K562 (cell line): ENCODE data around the gene LYZL6. TPM values are rescaled to one million over a fixed set of nuclear protein-coding genes. Genes with fewer than 3 reads are reported as not detected.

Source experiments
- ARID1B ChIP-seq: fragments of 450-650 bp; IDR thresholded peaks from 2 replicates; pipeline ENCODE4 v1.6.1; 2016; ENCODE audit warnings: antibody characterized with exemption, mild to moderate bottlenecking, inconsistent platforms
- BCOR ChIP-seq: fragments of 450-650 bp; IDR thresholded peaks from 2 replicates; pipeline ENCODE4 v1.6.1; 2016
- CC2D1A ChIP-seq: fragments of 450-650 bp; IDR thresholded peaks from 2 replicates; pipeline ENCODE4 v1.6.1; 2017; ENCODE audit warnings: mild to moderate bottlenecking
- EP400 ChIP-seq: fragments of 450-650 bp; IDR thresholded peaks from 2 replicates; pipeline ENCODE4 v1.6.1; 2017; ENCODE audit warnings: antibody characterized with exemption, mild to moderate bottlenecking, moderate library complexity
- LEF1 ChIP-seq: fragments of 450-650 bp; IDR thresholded peaks from 2 replicates; pipeline ENCODE4 v1.6.1; 2016; ENCODE audit warnings: mild to moderate bottlenecking
- MCM7 ChIP-seq, 2 experiments: fragments of 450-650 bp; IDR thresholded peaks; 2 replicates each; pipeline ENCODE4 v1.6.1; 2016 to 2018
- MTA2 ChIP-seq: fragments of 450-650 bp; IDR thresholded peaks from 2 replicates; pipeline ENCODE4 v1.6.1; 2016; ENCODE audit warnings: low read depth
- MYBL2 ChIP-seq, 2 experiments: fragments of 450-650 bp in 1 of 2; sonication (generic) in 1 of 2; formaldehyde crosslinking in 1 of 2; IDR thresholded peaks; 2 replicates each; pipeline versions ENCODE4 v1.6.1 to v1.8.1; 2017 to 2022; ENCODE audit warnings: borderline replicate concordance in 1 of 2, inconsistent platforms in 1 of 2, low read depth in 1 of 2, mild to moderate bottlenecking in 1 of 2, missing genetic modification reagents in 1 of 2, moderate library complexity in 1 of 2
- MYC ChIP-seq, 2 experiments: fragments of 250-450 bp in 1 of 2; sonication (Bioruptor Pico) in 1 of 2; IDR thresholded peaks; 2 replicates each; pipeline versions ENCODE4 v1.5.1 to v1.6.1; 2012 to 2021; ENCODE audit warnings: low read depth in 2 of 2, borderline replicate concordance in 1 of 2, improper control_type of control experiment in 1 of 2, low read length in 1 of 2, mild to moderate bottlenecking in 1 of 2, moderate library complexity in 1 of 2
- NCOA1 ChIP-seq: fragments of 450-650 bp; IDR thresholded peaks from 2 replicates; pipeline ENCODE4 v1.6.1; 2016; ENCODE audit warnings: low read depth
- POLR2AphosphoS5 ChIP-seq: IDR thresholded peaks from 2 replicates; pipeline ENCODE4 v1.6.1; 2011; ENCODE audit warnings: mild to moderate bottlenecking, low read depth, low read length, moderate library complexity; ENCODE audit not compliant: control insufficient read depth, insufficient read depth
- RNF2 ChIP-seq: sonication (generic); IDR thresholded peaks from 2 replicates; pipeline ENCODE4 v1.6.1; 2016
- SMAD4 ChIP-seq: fragments of 250-450 bp; sonication (Bioruptor Pico); conservative IDR thresholded peaks from 2 replicates; pipeline ENCODE4 v1.8.0; 2021; ENCODE audit warnings: inconsistent platforms, mild to moderate bottlenecking, moderate library complexity
- SMARCA4 ChIP-seq: fragments of 450-650 bp; IDR thresholded peaks from 2 replicates; pipeline ENCODE4 v1.6.1; 2016
- STAT5A ChIP-seq: IDR thresholded peaks from 2 replicates; pipeline ENCODE4 v1.6.1; 2012; ENCODE audit warnings: low read length, inconsistent platforms, borderline replicate concordance
- TEAD4 ChIP-seq, 2 experiments: sonication (generic) in 1 of 2; formaldehyde crosslinking in 1 of 2; IDR thresholded peaks; 2 replicates each; pipeline versions ENCODE4 v1.6.1 to v1.8.0; 2012 to 2022; ENCODE audit warnings: borderline replicate concordance in 1 of 2, inconsistent platforms in 1 of 2, low read length in 1 of 2, mild to moderate bottlenecking in 1 of 2, missing genetic modification reagents in 1 of 2
- TOE1 ChIP-seq, 2 experiments: fragments of 450-650 bp in 1 of 2; sonication (generic) in 1 of 2; formaldehyde crosslinking in 1 of 2; IDR thresholded peaks; 2 replicates each; pipeline versions ENCODE4 v1.7.1 to v1.8.0; 2016 to 2022; ENCODE audit warnings: borderline replicate concordance in 2 of 2, mild to moderate bottlenecking in 2 of 2, antibody characterized with exemption in 1 of 2, inconsistent platforms in 1 of 2, low read depth in 1 of 2, missing genetic modification reagents in 1 of 2, moderate library complexity in 1 of 2
- TRIM24 ChIP-seq, 2 experiments: fragments of 450-650 bp; IDR thresholded peaks; 2 replicates each; pipeline ENCODE4 v1.6.1; 2016
- ZBED1 ChIP-seq: IDR thresholded peaks from 2 replicates; pipeline ENCODE4 v1.6.1; 2014
- ZNF12 ChIP-seq: sonication (generic); formaldehyde crosslinking; IDR thresholded peaks from 2 replicates; pipeline ENCODE4 v1.4.0; 2020; ENCODE audit warnings: mild to moderate bottlenecking, missing genetic modification reagents
- ZNF121 ChIP-seq: sonication (generic); formaldehyde crosslinking; conservative IDR thresholded peaks from 2 replicates; pipeline ENCODE4 v1.8.0; 2022; ENCODE audit warnings: missing genetic modification reagents
- polyA plus RNA-seq, 8 experiments: library from polyadenylated mRNA; depleted of rRNA in 4 of 8; stranded (reverse) in 5 of 8; unstranded in 3 of 8; fragments of >200 nt; fragmentation: Nextera tagmentation in 2 of 8; fragmentation: Illumina TruSeq in 1 of 8; extraction: Ambion mirVana in 2 of 8; extraction: Trizol in 1 of 8; gene quantifications; 2 replicates each; pipeline versions ENCODE4 v1.2.1 to v1.2.3, GENCODE V29; 2011 to 2014; ENCODE audit warnings: inconsistent platforms in 1 of 8, missing spikeins in 1 of 8
- total RNA-seq, 7 experiments: library from RNA; depleted of rRNA in 6 of 7; stranded (reverse); fragments of >200 nt in 6 of 7; fragmentation: Illumina TruSeq in 2 of 7; extraction: Trizol in 2 of 7; gene quantifications; 2 replicates each; pipeline versions ENCODE4 v1.2.1 to v1.2.3, GENCODE V29; 2011 to 2021; ENCODE audit warnings: low replicate concordance in 1 of 7
- TF ChIP-seq, protein P1 (sequence below): IDR thresholded peaks from 2 replicates; pipeline ENCODE4 v1.6.1; 2012; ENCODE audit warnings: low read depth, low read length, improper control_type of control experiment, borderline replicate concordance
- TF ChIP-seq, protein P2 (sequence below): fragments of 450-650 bp; IDR thresholded peaks from 2 replicates; pipeline ENCODE4 v1.6.1; 2016; ENCODE audit warnings: borderline replicate concordance

Gene LYZL6
- total and polyA plus RNA-seq, 9 of the 15 experiments (the other 6 are each of a cell fraction or from before 2014, with no cell fraction given) = not detected

DNA sequence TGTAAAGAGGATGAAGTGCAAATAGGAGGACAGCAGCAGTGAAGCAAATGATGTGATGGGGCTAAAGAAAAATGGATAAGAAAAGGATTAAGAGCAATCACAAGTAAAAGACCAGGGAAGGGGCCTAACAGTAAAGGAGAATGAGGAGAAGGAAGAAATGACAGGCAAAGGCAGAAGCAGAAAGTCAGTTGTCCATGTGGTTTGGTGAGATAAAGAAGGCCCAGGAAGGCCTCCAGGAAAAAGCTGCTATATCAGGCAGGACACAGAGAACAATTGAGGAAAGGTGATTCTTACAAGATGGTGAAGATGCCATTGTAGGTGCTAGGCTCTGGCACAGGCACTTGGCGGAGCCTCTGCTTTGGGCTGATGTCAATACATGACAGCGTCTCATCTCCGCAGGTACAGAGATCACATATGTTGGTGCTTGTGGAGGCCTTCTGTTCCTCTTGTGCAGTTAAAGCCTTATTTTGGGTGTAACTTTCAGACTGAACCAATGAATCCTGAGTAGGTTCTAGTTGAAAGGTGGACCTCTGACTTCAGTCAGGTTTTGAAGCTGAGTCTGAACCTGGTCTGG, 31.1 kb downstream of the LYZL6 start (continued):
- TF ChIP-seq MYC (IDR thresholded peaks at IDR 0.05; ENCODE audit: low read depth, low read length) (peak; percentile 32; the same call in 1 of the 2 replicates), MYC (CRISPR knock-in tag; IDR thresholded peaks at IDR 0.05; ENCODE audit: borderline replicate concordance, low read depth) (no peak), MTA2 (peak; percentile 82), LEF1 (0 out of 2 replicates have a peak, but pooled peaks have one; percentile 36), RNF2 (no peak), STAT5A (peak; percentile 71), ZNF121 (no peak), CC2D1A (peak; percentile 63; the same call in 1 of the 2 replicates), ARID1B (peak; percentile 96), POLR2AphosphoS5 (peak; percentile 60; the same call in 1 of the 2 replicates), MCM7 (IDR thresholded peaks at IDR 0.05) (0 out of 4 replicates have a peak, but pooled peaks of 1 of the 2 experiments have one; percentile 29), SMARCA4 (peak; percentile 91), TEAD4 (IDR thresholded peaks at IDR 0.05; ENCODE audit: low read length) (peak; percentile 79), TEAD4 (CRISPR knock-in tag; IDR thresholded peaks at IDR 0.05; ENCODE audit: borderline replicate concordance) (no peak), NCOA1 (peak; percentile 61; the same call in 1 of the 2 replicates), TOE1 (IDR thresholded peaks at IDR 0.05; ENCODE audit: borderline replicate concordance) (no peak), TOE1 (CRISPR knock-in tag; IDR thresholded peaks at IDR 0.05; ENCODE audit: borderline replicate concordance, low read depth) (no peak), MYBL2 (IDR thresholded peaks at IDR 0.05; ENCODE audit: low read depth) (no peak), MYBL2 (CRISPR knock-in tag; IDR thresholded peaks at IDR 0.05; ENCODE audit: borderline replicate concordance) (no peak), BCOR (peak; percentile 32; the same call in 1 of the 2 replicates), TRIM24 (IDR thresholded peaks at IDR 0.05) (peak; percentile 40 to 73; a peak in 3 of 4 replicates), EP400 (no peak), SMAD4 (CRISPR knock-in tag) (peak; percentile 70), ZBED1 (no peak), ZNF12 (CRISPR knock-in tag) (no peak)
- TF ChIP-seq, protein P1, sequence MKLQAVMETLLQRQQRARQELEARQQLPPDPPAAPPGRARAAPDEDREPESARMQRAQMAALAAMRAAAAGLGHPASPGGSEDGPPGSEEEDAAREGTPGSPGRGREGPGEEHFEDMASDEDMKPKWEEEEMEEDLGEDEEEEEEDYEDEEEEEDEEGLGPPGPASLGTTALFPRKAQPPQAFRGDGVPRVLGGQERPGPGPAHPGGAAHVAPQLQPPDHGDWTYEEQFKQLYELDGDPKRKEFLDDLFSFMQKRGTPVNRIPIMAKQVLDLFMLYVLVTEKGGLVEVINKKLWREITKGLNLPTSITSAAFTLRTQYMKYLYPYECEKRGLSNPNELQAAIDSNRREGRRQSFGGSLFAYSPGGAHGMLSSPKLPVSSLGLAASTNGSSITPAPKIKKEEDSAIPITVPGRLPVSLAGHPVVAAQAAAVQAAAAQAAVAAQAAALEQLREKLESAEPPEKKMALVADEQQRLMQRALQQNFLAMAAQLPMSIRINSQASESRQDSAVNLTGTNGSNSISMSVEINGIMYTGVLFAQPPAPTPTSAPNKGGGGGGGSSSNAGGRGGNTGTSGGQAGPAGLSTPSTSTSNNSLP = peak; percentile 27; the same call in 1 of the 2 replicates
- TF ChIP-seq, protein P2, sequence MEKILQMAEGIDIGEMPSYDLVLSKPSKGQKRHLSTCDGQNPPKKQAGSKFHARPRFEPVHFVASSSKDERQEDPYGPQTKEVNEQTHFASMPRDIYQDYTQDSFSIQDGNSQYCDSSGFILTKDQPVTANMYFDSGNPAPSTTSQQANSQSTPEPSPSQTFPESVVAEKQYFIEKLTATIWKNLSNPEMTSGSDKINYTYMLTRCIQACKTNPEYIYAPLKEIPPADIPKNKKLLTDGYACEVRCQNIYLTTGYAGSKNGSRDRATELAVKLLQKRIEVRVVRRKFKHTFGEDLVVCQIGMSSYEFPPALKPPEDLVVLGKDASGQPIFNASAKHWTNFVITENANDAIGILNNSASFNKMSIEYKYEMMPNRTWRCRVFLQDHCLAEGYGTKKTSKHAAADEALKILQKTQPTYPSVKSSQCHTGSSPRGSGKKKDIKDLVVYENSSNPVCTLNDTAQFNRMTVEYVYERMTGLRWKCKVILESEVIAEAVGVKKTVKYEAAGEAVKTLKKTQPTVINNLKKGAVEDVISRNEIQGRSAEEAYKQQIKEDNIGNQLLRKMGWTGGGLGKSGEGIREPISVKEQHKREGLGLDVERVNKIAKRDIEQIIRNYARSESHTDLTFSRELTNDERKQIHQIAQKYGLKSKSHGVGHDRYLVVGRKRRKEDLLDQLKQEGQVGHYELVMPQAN = 0 out of 2 replicates have a peak, but pooled peaks have one; percentile 51
